GM23248 (cell line): ENCODE data around the gene C1orf53. TPM values are rescaled to one million over a fixed set of nuclear protein-coding genes. Genes with fewer than 3 reads are reported as not detected.
A peak's percentile ranks its signal among the peaks of the same experiment; 100 is the strongest.

Experiments used
- DNase-seq: peaks from one replicate; pipeline ENCODE4 v3.0.0-alpha.2; 2015
- H2AFZ ChIP-seq: fragments of 200-600 bp; sonication (generic); 2 replicates; pipeline ENCODE4 v1.6.1; 2016; ENCODE audit warnings: antibody characterized with exemption
- H3F3A ChIP-seq: fragments of 200-600 bp; sonication (generic); 2 replicates; pipeline ENCODE4 v1.6.1; 2016; ENCODE audit warnings: mild to moderate bottlenecking, antibody characterized with exemption, mixed run types; ENCODE audit not compliant: insufficient read depth
- H3K27ac ChIP-seq: fragments of 200-600 bp; sonication (generic); 2 replicates; pipeline ENCODE4 v1.5.1; 2016; ENCODE audit warnings: mild to moderate bottlenecking
- H3K27me3 ChIP-seq: fragments of 200-600 bp; sonication (generic); replicated peaks from 2 replicates; pipeline ENCODE4 v1.6.1; 2016; ENCODE audit warnings: mild to moderate bottlenecking; ENCODE audit not compliant: insufficient read depth
- H3K36me3 ChIP-seq: fragments of 200-600 bp; sonication (generic); 2 replicates; pipeline ENCODE4 v1.6.1; 2016; ENCODE audit warnings: low read depth, mild to moderate bottlenecking
- H3K4me1 ChIP-seq: fragments of 200-600 bp; sonication (generic); 2 replicates; pipeline ENCODE4 v1.6.1; 2016; ENCODE audit warnings: mild to moderate bottlenecking; ENCODE audit not compliant: insufficient read depth
- H3K4me2 ChIP-seq: fragments of 200-600 bp; sonication (generic); one replicate; pipeline ENCODE4 v1.6.1; 2016; ENCODE audit warnings: mild to moderate bottlenecking; ENCODE audit not compliant: unreplicated experiment
- H3K4me3 ChIP-seq: fragments of 200-600 bp; sonication (generic); 2 replicates; pipeline ENCODE4 v1.5.1; 2016; ENCODE audit warnings: mild to moderate bottlenecking
- H3K79me2 ChIP-seq: fragments of 200-600 bp; sonication (generic); 2 replicates; pipeline ENCODE4 v1.6.1; 2016; ENCODE audit warnings: mild to moderate bottlenecking; ENCODE audit not compliant: insufficient read depth
- H3K9ac ChIP-seq: fragments of 200-600 bp; sonication (generic); 2 replicates; pipeline ENCODE4 v1.6.1; 2016; ENCODE audit warnings: mild to moderate bottlenecking
- H3K9me2 ChIP-seq: fragments of 200-600 bp; sonication (generic); 2 replicates; pipeline ENCODE4 v1.6.1; 2016; ENCODE audit warnings: mixed run types, mild to moderate bottlenecking, moderate library complexity; ENCODE audit not compliant: insufficient read depth
- H3K9me3 ChIP-seq: fragments of 200-600 bp; sonication (generic); one replicate; pipeline ENCODE4 v1.6.1; 2017; ENCODE audit warnings: low read depth
- H4K20me1 ChIP-seq: fragments of 200-600 bp; sonication (generic); 2 replicates; pipeline ENCODE4 v1.6.0; 2016; ENCODE audit not compliant: insufficient read depth
- EZH2 ChIP-seq: fragments of 200-600 bp; sonication (generic); IDR thresholded peaks from 2 replicates; pipeline ENCODE4 v1.6.1; 2018; ENCODE audit warnings: antibody characterized with exemption, mild to moderate bottlenecking; ENCODE audit not compliant: insufficient read depth, poor library complexity, severe bottlenecking
- EZH2phosphoT487 ChIP-seq: fragments of 200-600 bp; sonication (generic); IDR thresholded peaks from 2 replicates; pipeline ENCODE4 v1.6.1; 2018; ENCODE audit warnings: antibody characterized with exemption, moderate library complexity, mild to moderate bottlenecking, low read depth; ENCODE audit not compliant: insufficient read depth
- WGBS, 2 experiments: methylation state at CpG; one replicate each; pipeline ENCODE4 v1.1.6; 2015 to 2017; ENCODE audit warnings: low lambda C conversion rate in 2 of 2, low coverage in 1 of 2; ENCODE audit errors: missing lambda C conversion rate in 2 of 2; 5-methylcytosine and 5-hydroxymethylcytosine counted together
- in situ Hi-C: fragments of 300-500 bp; cut with MboI; formaldehyde crosslinking; loops from 2 replicates; pipeline ENCODE4 v1.15.0; 2020
- polyA plus RNA-seq: library from polyadenylated mRNA; unstranded; fragments of >200 nt; fragmentation: Nextera tagmentation; extraction: Ambion mirVana; gene quantifications from 2 replicates; pipeline ENCODE4 v1.2.1, GENCODE V29; 2016
- total RNA-seq: library from RNA; depleted of rRNA; stranded (reverse); fragments of >200 nt; shearing (Covaris generic); gene quantifications from 2 replicates; pipeline ENCODE4 v1.2.3, GENCODE V29; 2014

The C1orf53 gene
- total and polyA plus RNA-seq, 2 experiments from 2014 or later: 17.3 to 41.9 TPM

- TF ChIP-seq EZH2: no peak
- no peak for TF ChIP-seq EZH2phosphoT487
- in situ Hi-C loops: loop anchor here (10.0 kb wide), 1 partner anchor 247 kb away; no protein-coding TSS in a partner anchor
- H3K4me1 ChIP-seq: peaks cover 10% of the 10 kb centered on the region; the same call in 1 of the 2 replicates
- H3K9ac ChIP-seq: no peak overlapping the region
- H3K9me3 ChIP-seq: no peaks in the 10 kb centered on the region
- no peaks in the 10 kb centered on the region for H3K27me3 ChIP-seq
- H4K20me1 ChIP-seq: no peaks in the 10 kb centered on the region
- no peak overlapping the region for H2AFZ ChIP-seq
- DNase-seq: peak; percentile 29
- H3K36me3 ChIP-seq: no peaks in the 10 kb centered on the region
- no peaks in the 10 kb centered on the region for H3K9me2 ChIP-seq
- H3K79me2 ChIP-seq: no peaks in the 10 kb centered on the region
- H3K4me3 ChIP-seq: no peak overlapping the region
- 0 out of 2 replicates have a peak, but pooled peaks cover 7% of the 10 kb centered on the region for H3F3A ChIP-seq
- 4 to 7% methylated on average over 3 of the region's 3 CpGs for WGBS, 2 experiments
- H3K27ac ChIP-seq: no peak overlapping the region
- H3K4me2 ChIP-seq: no peak overlapping the region
These were observed 40.2 kb upstream of the C1orf53 start for GRCh38 chr1:197862221-197862620.

DNA sequence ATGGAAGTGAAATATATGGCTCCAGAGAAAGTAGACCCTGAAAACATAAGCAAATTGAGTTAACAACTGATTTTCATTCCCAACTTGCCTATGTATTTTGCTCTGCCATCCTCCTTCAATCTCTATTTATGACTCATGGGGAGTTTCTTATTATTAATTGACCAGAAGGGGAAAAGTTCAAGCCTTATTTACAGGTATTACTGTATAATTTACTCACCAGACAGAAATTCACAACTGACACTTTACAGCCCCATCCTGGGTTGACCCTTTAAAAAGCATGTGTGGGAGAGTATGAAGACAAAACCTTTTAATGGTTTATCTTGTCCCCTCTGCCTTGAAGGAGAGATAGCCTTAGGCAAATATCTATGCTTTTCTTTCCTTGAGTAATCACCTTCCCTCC lies 39.8 kb upstream of the C1orf53 start:
- Histone ChIP-seq H3F3A (0 out of 2 replicates have a peak, but pooled peaks cover 7% of the 10 kb centered on the region), H3K4me1 (peaks cover 10% of the 10 kb centered on the region; the same call in 1 of the 2 replicates), H3K4me3 (no peak overlapping the region), H4K20me1 (no peaks in the 10 kb centered on the region), H3K9me3 (no peaks in the 10 kb centered on the region), H3K79me2 (no peaks in the 10 kb centered on the region), H2AFZ (0 out of 2 replicates have a peak overlapping the region, but pooled peaks have one; percentile 10), H3K27me3 (no peaks in the 10 kb centered on the region), H3K27ac (no peak overlapping the region), H3K4me2 (no peak overlapping the region), H3K9me2 (no peaks in the 10 kb centered on the region), H3K36me3 (no peaks in the 10 kb centered on the region), H3K9ac (no peak overlapping the region)
- peak; percentile 38 for DNase-seq
- in situ Hi-C loops: loop anchor here (10.0 kb wide), 1 partner anchor 248 kb away; no protein-coding TSS in a partner anchor
- no peak for TF ChIP-seq EZH2
- no peak for TF ChIP-seq EZH2phosphoT487

DNA sequence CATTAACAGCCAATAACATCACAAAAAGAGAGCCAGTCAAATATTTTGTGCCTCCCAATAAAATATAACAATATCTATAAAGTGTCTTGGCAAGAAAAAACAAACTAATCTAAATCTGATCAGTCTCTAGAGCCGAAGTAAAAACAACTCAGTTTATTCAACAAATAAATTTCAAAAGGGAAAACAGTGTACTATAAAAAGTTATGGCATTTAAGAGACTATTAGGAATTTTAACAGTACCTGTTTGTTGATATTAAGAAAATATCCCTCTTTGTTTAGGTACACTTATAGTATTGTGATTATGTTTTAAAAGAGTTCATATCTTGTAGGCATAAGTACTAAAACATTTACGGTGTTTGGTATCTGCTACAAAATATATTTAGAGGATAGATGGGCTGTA lies 36.6 kb upstream of the C1orf53 start:
- H4K20me1 ChIP-seq: no peaks in the 10 kb centered on the region
- no peaks in the 10 kb centered on the region for H3K9me3 ChIP-seq
- in situ Hi-C loops: loop anchor here (10.0 kb wide), 1 partner anchor 251 kb away; no protein-coding TSS in a partner anchor
- H3F3A ChIP-seq: 0 out of 2 replicates have a peak, but pooled peaks cover 7% of the 10 kb centered on the region
- no peak overlapping the region for H3K9ac ChIP-seq
- no peak for DNase-seq
- H3K4me3 ChIP-seq: no peak overlapping the region
- no peak overlapping the region for H3K27ac ChIP-seq
- H3K4me1 ChIP-seq: peaks cover 10% of the 10 kb centered on the region; the same call in 1 of the 2 replicates
- WGBS, 2 experiments: 91 to 92% methylated on average over 2 of the region's 2 CpGs
- no peaks in the 10 kb centered on the region for H3K27me3 ChIP-seq
- no peaks in the 10 kb centered on the region for H3K36me3 ChIP-seq
- no peaks in the 10 kb centered on the region for H3K9me2 ChIP-seq
- no peaks in the 10 kb centered on the region for H3K79me2 ChIP-seq
- no peak overlapping the region for H3K4me2 ChIP-seq
- no peak for TF ChIP-seq EZH2phosphoT487
- 0 out of 2 replicates have a peak overlapping the region, but pooled peaks have one; percentile 11 for H2AFZ ChIP-seq

DNA sequence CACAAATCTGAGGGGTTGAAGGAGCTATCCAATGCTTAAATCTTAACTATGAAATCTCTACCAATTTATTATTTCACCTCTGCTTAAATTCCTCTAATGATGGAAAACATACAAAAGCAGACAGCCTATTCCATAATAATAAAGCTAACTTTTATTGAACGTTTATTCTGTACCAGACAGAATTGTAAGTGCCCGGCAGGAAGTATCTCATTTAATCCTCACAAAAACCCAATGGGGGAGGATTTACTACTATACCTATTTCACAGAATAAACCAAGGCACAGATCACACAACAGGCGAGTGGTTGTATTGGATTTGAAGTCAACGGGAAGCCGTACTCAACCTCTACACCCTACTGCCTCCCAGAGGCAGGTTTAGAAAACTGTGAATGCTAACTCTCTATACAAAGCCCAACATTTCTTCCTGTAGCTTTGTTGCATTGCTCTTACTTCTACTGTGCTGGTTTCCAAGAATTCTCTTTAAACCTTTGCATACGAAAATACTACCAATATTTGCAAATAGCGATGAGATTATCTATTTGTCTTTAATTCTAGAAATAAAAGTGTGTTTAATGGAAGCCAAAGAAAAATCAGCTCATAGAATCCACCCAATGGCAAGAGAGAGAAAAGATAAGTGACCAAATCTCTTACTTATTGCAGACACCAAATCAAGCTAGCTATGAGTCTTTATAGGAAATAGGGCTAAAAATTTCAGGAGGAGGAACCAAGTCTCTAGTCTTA lies 33.5 kb upstream of the C1orf53 start:
- Histone ChIP-seq H4K20me1 (no peaks in the 10 kb centered on the region), H2AFZ (peak overlapping the region; percentile 36; the same call in 1 of the 2 replicates), H3K27me3 (no peaks in the 10 kb centered on the region), H3K4me3 (no peak overlapping the region), H3K9me2 (no peaks in the 10 kb centered on the region), H3K9ac (no peak overlapping the region), H3K36me3 (no peaks in the 10 kb centered on the region), H3K27ac (no peak overlapping the region), H3K4me1 (no peaks in the 10 kb centered on the region), H3K9me3 (no peaks in the 10 kb centered on the region), H3K4me2 (no peak overlapping the region), H3F3A (no peaks in the 10 kb centered on the region), H3K79me2 (no peaks in the 10 kb centered on the region)
- peak; percentile 79 for DNase-seq
- in situ Hi-C loops: loop anchor here (10.0 kb wide), 1 partner anchor 254 kb away; no protein-coding TSS in a partner anchor
- TF ChIP-seq EZH2phosphoT487 (no peak), EZH2 (no peak)
- 7 to 10% methylated on average over 7 of the region's 7 CpGs for WGBS, 2 experiments
